OCI-LY1 (cell line): ENCODE results near the gene GLDN.

ENCODE experiments used
- CTCF ChIP-seq: fragments of 200-600 bp; sonication (generic), shearing (Covaris generic); IDR thresholded peaks from 2 replicates; pipeline ENCODE4 v1.5.1; 2017; ENCODE audit warnings: mild to moderate bottlenecking, antibody characterized with exemption, low read length, moderate library complexity, mixed read lengths
- EZH2 ChIP-seq: fragments of 200-600 bp; sonication (generic), shearing (Covaris generic); IDR thresholded peaks from 2 replicates; pipeline ENCODE4 v1.8.0; 2017; ENCODE audit warnings: borderline replicate concordance, mixed run types, mild to moderate bottlenecking, antibody characterized with exemption, low read length, moderate library complexity, mixed read lengths

DNA sequence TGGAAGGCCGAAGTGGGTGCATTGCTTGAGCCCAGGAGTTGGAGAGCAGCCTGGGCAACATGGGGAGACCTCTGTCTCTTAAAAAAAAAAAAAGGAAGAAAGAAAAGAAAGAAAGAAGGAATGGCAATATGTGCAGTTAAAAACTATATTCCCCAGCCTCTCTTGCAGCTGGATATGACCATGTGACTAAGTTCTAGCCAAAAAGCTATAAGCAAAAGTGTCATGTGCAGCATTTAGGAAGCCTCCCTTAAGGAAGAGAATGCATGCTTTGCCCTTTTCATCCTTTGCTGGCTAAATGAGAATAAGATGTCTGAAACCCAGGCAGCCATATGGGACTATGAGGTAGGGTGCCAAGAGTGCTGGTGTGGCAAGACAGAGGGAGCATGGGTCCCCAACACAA lies 24.8 kb upstream of the GLDN start:
- TF ChIP-seq CTCF = no peak
- no peak for TF ChIP-seq EZH2
